ENCODE data around the gene NOP56.

NOP56 gene

GRCh38 chr20:2706688-2707352, 54.4 kb downstream of the NOP56 start:
- no peak for DNase-seq

- DNase-seq, result no peak
Measured at GRCh38 chr20:2707353-2708072, 55.1 kb downstream of the NOP56 start.

All from NCI-H446 (cell line).